T-helper 22 cell (primary cell): ENCODE data around the gene RIMKLA.

Source experiments
- DNase-seq: peaks from one replicate; pipeline ENCODE4 v3.0.0-alpha.2; 2020; ENCODE audit warnings: low read depth

RIMKLA gene, protein sequence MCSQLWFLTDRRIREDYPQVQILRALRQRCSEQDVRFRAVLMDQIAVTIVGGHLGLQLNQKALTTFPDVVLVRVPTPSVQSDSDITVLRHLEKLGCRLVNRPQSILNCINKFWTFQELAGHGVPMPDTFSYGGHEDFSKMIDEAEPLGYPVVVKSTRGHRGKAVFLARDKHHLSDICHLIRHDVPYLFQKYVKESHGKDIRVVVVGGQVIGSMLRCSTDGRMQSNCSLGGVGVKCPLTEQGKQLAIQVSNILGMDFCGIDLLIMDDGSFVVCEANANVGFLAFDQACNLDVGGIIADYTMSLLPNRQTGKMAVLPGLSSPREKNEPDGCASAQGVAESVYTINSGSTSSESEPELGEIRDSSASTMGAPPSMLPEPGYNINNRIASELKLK

DNA sequence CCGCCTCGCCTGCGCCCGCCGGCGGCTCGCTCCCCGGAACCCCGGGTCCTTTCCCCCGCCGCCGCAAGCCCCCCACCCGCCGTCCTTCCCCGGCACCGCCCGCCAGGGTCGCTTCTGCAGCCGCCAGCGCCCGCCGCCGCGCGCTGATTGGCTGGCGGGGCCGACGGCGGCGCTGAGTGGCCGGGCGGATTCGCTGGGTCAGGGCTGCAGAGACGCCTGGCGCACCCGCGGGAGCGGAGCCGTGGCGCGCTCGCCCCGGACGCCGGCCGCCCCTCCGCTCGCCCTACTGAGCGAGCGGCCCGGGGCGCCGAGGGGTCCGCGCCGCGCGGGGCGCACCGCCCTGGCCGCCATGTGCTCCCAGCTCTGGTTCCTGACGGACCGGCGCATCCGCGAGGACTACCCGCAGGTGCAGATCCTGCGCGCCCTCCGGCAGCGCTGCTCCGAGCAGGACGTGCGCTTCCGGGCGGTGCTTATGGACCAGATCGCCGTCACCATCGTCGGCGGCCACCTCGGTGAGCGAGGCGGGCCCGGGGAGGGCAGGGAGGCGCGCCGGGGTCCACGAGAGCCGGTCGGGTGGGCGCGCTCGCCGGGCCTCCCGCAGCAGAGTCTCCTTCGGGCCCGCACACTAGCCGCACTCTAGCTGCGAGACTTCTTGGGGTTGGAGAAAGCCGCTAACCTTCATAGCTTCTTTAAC, at the start of gene RIMKLA:
RIMKLA (plus strand) TSS at position 207 of the 694 bp plus-strand sequence; CDS start at position 350, 143 bp downstream.
- DNase-seq: no peak

DNA sequence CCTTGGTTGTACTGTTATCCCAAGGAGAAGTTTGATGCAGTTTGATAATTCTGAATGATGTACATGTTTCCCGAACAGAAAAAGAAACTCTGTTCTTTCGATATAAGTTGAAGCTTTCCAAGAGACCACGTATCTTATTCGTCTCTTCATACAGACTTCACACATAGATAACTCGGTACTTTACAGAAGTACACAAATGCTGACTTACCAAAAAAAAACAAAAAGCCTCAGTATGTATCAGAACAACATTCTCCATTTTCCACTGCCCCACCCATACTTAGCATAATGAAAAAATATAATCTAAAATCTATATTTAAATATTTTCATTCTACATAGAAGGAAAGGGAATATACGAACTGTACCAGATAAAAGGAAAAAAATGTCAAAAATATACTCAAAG, 47.7 kb upstream of the RIMKLA start:
- DNase-seq: no peak

DNA sequence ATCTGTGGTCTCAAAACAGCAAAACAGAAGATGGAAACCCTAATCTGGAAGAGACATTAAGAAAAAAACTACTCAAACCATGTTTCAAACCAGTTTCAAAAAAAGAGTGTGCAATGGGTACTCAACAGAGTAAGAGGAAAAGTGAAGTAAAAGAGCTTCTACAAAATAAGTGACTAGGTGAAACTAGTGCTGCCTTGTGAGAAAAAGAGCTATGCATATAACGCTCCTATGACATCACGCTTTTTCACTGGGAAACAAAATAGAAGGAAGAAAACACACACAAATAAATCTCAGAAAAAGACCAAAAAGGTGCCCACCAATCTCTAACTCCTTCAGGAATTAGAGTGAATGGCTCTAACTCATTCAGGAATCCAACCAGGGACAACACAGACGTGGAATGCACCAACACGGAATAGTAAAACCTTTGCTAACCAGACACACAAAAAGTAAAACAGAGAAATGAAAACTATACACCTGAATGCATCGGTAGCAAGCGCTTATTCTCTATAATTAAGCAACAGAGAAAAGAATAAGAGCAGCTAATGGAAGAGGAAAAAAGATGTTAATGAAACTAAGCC, 46.8 kb upstream of the RIMKLA start:
- DNase-seq: no peak

DNA sequence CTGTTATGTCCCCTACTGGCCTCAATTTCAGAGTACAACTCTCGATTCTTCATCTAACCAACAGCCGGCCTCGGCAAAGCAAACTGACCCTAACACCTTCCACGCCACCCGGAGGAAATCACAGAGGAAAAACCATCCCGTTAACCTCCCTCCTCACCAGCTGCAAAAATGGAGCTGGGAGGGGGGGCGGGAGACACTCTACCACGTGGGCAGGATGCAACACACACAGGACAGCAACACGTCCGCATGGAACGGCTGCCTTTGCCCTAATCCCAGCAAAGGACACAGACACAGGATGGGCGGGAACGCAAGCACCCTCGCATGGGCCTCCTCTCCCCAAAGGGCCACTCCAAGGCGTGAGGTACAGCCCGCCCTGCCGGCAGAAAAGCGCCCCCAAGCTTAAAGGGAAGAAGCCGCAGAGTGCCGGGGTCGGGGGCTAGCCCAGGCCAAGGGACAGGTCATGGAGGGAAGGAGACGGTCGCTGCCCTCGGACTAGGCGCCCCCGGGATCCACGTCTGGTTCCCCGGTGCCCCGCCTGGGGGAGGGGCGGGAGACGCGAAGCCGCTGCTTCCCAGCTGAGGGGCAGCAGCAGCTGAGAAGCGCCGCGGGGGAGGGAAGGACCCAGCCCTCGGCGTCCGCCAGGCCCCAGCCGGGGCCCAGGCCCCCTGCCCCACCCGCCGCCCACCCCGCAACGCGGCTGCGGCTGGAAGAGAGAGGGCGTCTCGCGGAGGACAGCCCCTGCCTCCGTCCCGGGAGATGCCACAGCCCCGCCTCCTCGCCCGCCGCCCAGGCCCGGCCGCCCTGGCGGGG, 46.1 kb upstream of the RIMKLA start:
- peak; percentile 7 for DNase-seq

DNA sequence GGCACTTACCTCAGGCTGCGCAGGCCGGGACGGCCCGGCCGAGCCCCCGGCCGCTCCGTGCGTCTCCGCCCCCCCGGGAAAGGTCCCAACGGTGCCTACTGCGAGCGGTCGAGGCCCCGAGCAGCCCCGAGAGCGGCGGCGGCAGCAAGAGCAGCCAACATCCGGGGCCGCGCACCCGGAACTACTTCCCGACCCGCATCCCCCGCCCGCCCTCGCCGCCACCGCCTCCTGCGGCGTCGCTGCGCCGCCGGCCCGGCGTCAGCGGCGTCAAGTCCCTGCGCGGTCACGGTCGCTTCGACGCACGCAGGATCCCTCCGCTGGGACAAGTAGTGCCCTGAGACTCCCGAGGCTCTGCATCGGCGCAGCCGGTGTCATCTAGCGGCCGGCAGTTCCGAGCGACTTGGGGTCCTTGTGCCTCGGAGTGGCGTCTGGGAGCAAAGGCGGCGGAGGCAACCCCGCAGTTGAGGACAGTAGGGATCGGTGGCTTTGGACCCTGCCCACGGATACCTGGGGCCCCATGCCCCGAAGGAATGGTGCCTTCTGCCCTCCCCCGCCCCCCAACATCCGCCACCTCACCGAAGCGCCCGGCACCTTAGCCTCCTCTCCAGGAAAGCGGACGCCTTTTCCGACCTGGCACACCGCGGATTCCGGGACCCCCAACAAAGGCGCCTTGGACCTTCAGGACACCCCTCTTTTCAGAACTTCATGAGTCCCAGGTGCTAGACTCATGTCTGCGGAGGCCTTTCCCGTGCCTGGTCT, 45.4 kb upstream of the RIMKLA start, which contains the start of gene FOXJ3:
FOXJ3 (minus strand) TSS at position 186 of the 759 bp plus-strand sequence. CDS start 24,142 bp downstream, outside the sequence.
- peak; percentile 84 for DNase-seq

DNA sequence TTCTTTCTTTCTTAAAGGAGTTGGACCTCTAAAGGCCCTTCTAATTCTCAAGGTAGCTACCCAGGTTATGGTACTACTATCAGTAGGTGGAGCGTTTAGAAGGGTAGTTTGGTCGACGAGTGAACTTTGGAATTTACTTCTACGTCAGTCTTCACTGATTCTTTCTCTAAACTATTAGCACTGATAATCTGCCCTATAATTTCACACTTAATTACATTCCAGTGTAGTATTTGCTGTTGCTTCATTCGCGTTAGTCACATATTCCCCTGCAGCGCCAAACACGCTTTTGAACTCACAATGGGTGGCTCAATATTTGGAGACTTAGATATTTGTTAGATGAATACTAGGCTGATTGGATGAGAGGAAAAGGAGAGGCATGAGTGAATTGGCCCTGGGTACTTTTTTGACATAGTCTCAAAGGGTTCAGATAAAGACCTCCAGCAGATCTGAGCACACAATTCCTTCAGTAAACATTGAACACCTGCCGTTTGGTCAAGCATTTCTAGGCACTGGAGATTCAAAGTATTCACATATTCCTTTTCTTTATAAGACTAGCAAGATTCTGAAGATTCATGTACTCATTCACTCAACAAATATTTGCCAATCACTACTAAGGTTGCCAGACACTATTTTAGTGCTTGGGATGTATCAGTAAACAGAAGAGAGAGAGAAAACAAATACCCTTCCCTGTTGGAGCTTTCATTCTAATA, 44.6 kb upstream of the RIMKLA start:
- DNase-seq: no peak

DNA sequence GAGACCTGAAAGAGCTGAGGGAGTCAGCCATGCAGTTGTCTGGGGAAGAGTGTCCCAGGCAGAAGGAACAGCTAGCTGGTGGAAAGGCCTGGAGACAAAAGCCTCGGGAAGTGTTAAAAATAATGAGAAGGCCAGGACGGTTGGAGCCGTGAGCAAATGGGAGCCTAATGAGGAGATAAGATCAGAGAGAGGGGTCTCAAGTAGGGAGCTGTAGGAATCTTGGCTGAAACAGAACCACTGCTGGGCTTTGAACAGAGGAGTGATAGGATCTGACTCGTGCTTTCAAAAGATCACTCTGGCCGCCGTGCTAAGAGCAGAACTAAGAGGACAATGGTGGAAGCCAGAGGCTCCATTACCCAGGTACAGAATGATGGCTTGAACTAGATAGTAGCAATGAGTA, 43.6 kb upstream of the RIMKLA start:
- no peak for DNase-seq

DNA sequence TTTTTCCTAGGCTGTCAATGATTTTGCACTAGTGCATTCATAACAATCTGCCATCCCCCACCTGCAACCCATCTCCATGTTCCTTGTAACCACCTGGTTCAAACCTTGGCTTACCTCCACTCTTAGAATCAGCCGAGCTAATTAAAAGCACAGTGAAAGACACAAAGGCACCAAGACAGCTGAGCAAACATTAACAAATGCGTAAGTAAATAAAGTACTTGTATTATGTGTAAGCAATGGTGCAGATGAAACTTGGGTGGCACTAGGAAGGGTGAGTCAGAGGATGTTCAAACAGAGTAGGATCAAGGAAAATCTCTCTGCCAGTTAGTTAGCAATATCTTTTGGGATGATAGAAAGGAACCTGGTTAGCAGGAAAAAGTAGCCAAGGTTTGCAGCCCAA, 40.5 kb upstream of the RIMKLA start:
- DNase-seq: no peak

DNA sequence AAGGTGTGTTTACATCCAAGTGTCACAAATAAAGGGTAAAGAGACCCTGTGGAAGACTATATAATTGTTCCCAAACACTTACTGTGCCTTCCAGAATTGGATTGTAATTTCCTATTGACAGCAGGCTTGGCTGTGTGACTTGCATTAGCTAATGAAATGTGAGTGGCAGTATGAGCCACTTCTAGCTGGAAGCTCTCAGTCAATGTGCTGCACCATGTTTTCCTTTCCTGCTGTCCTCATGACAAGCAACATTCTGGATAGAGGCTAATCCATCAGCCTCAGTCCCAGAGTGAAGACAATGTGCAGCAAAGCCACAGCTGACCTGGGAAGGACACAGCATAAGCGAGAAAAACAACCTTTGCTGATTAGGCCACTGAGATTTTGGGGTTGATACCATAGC, 39.7 kb upstream of the RIMKLA start:
- DNase-seq: no peak

DNA sequence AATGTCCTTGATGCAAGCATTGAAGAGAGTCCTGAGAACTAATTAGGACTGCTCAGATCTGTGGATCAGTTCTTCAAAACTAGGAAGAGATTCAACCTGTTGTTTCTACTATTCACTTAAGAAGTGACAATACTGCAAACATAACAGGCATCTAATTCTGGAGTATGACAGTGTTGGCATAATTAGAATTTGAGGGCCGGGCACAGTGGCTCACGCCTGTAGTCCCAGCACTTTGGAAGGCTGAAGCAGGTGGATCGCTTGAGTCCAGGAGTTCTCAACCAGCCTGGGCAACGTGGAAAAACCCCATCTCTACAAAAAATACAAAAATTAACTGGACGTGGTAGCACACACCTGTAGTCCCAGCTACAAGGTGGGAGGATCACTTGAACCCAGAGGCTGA, 37.5 kb upstream of the RIMKLA start:
- DNase-seq: no peak

DNA sequence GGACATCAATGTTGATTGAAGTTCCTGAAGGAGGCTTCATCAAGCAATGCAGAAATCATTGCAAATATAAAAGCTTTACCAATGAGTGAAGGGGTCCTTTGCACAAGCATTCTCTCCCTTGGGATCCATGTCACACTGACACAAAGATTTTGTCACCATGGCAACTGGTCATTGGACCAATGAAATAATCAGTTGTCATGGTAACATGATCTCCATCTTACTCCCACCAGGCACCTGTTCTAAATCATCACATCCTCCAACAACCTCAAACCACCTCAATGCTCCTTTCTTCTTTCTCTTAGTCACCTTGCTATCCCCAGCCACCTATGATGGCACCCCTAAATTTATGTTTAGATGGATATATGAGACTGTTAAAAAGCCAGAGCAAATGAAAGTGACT, 32.1 kb upstream of the RIMKLA start:
- DNase-seq: no peak

DNA sequence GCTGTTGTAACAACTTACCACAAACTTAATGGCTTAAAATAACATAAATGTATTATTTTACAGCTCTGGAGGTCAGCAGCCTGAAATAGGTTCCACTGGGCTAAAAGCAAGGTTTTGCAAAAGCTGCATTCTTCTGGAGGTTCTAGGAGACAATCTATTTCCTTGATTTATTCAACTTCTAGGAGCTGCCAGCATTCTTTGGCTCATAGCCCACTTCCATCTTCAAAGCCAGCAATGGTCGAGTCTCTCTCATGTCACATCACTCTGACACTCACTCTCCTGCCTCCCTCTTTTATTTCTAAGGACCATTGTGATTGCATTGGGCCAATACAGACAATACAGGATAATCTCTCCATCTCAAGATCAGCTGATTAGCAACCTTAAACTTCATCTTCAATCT, 30.5 kb upstream of the RIMKLA start:
- DNase-seq: no peak

DNA sequence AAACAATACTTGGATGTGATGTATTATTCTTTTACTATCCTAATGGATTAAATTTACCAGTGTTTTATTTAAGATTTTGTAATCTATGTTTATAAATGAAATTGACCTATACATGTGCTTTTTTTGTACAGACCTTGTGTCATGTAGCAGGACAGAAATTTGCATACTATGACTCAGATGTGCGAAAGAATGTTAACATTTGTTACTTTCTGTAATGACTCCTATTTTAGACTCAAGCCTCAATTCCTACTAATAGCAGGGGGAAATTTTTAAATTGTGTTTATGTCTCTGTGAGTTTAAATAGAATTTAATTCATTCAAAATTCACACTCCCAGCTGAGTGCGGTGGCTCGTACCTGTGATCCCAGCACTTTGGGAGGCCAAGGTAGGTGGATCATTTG, 21.8 kb upstream of the RIMKLA start:
- no peak for DNase-seq

DNA sequence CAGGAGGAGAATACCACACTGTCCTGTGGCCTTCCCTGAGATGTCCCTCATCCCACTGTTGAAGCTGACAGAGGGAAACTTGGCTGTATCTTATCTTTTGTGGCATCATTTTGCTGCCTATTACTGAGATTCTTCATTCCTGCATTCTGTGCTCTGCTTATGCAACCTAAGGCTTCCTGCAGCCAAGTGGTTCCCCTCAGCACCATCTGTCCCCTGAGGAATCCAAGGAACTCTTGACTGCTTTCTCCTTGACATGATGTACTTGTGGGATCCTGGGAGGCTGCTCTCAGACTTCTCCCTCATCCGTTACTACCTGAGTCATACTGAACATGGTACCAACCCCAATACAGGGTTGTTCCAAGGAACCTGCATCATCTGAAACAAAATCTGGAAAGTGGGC, 21.1 kb upstream of the RIMKLA start:
- DNase-seq: no peak

DNA sequence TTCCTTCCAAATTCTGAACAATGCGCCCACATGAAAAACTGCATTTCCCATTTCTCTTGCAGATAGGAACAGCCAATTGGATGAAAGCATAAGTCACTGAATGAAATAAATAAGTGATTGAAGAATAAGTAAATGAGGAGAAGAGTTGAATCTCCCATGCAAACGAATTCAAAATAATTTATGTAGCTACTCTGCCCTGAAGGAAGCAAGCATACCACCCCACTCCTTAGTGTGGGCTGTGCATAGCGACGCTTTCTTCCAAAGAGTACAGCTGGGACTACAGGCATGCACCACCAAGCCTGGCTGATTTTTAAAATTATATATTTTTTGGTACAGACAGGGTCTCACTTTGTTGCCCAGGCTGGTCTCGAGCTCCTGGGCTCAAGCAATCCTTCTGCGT, 16.5 kb upstream of the RIMKLA start:
- no peak for DNase-seq

DNA sequence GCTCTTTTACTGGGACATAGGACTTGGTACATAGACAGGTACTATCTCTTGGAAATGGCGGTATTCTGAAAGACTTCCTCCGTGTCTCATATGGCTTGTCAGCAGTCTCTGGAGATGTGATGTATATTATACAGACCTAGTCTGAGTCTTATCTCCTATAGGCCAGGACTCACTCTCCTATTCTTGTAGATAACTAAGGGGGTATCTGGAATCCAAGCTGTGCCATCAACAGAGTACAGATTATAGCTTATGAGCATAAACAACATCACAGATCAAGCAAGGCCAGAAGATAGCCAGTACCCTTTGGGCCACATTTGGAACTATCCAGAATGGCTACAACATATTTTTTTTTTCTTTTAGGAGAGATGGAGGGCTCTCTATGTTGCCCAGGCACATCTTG, 16.1 kb upstream of the RIMKLA start:
- no peak for DNase-seq

DNA sequence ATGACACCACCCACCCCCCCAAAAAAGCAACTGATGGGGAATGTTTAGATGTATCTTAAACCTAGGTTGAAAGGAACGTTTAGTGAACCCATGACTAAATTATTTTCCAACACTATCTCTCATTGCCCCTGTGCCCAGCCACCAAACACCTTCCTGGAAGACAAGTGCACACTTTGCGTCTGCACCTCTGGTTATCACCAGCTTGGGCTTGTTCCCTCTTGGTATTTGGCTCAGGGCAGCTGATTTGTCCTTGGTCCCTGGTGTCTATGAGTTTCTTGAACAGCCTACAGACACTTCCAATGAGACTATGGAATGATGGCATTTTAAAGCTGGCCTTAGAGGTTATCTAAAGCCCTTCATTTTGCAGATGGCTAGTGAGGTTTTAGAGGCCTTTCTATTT, 15.5 kb upstream of the RIMKLA start:
- DNase-seq: no peak

DNA sequence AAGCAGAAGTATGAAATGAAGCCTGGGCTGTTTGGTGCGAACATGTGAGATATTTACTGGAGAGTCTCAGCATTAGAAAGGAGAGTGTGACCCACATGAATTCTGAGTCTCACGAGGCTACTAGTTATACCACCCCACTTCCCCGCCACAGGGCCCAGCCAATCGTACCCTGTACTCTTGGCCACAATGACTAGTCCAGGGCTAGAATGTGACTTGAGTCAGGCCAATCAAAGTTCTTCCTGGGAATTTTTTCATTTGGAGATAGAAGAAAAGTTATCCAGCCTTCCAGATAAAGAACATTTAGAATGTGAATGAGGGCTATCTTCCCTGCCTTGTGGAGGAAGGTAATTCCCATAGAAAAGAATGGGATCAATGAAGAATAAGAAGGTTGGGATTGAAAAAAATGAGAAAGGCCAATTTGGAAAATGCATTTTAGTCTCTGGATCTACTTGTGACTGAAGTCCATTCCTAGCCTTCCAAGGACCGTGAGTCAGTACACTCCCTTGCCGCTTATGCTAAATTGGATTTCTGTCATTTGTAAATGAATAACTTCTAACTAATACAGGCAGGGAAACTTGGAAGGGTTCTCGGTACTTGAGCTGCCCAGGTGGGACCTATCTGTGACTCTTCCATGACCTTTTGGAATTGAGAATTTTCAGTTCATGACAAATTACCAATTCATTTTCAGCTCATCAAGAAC, 12.3 kb upstream of the RIMKLA start:
- DNase-seq: no peak

DNA sequence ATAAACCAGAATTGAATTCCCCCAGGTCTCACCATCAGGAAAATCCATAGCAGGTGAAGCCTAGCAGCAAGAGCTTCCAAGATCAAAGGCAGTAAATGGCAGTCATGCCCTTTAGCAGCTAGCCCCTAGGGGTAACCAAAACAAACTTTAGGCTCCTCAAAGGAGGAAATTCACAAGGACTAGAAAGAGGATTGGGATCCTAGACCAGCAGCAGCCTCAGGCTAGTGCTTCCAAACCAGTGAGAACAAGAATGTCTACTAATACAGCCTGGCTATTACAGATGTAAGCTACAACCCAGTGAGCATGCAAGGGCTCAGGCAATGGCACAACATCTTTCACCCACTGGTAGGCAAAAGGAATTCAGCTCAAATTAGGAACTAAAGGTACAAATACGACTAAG, 11.1 kb upstream of the RIMKLA start:
- no peak for DNase-seq

DNA sequence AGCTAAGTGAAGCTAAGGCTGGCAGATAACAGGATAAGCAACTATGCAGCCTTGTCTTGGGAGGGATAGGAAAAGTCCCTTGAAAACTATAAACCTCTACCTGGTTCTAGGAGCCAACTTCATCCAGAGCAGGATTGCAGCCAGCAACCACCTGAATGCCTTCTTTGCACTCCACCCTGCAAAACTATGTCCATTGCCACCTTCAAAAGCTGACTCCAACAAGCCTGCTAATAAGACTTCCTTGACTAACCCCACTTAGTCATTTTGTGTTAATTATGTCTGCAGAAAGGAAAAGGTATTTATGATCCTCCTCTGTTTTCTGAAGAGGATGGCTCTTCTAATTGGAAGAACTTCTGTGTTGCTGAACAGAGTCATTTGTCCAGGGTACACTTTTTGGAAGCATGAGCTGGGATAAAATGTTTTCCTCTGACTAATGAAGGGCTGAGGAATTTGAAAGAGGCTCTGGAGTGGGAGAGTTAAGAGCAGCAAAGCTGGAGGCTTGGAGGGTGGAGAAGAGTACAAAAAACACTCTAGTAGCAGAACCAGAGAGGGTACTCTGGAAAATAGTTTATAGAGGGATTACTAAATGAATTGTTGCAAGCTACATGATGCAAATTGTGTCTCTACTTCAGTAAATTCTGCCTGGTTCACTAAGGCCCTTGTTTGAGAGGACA, 9.6 kb upstream of the RIMKLA start:
- no peak for DNase-seq
